ENCODE measurements around the gene SRGN. TPM values are rescaled to one million over a fixed set of nuclear protein-coding genes. Genes with fewer than 3 reads are reported as not detected.

The SRGN gene
- total RNA-seq, 1 donor from 2014 or later = 117 TPM

DNA sequence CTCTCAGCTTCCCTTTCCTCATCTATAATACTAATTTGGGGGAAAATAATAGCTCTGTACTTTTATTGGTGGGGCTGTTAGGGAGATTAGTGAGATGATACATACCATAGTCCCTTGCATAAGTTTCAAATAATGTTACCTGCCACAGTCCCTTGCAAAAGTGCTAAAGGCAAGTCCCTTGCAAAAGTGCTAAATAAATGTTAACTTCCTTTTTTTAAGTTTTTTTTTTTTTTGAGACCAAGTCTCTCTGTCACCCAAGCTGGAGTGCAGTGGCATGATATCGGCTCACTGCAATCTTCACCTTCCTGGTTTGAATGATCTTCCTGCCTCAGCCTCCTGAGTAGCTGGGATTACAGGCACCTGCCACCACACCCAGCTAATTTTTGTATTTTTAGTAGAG, 43.4 kb upstream of the SRGN start:
- intact Hi-C loops (cut with DNase I) = no loop called here
- DNase-seq (ENCODE audit: extremely low spot score in 2 of 2) = no peak
- Histone ChIP-seq H3K4me3 (no peak overlapping the region), H3K9me3 (no peaks in the 10 kb centered on the region), H3K27ac (no peak overlapping the region), H3K4me1 (no peaks in the 10 kb centered on the region), H3K36me3 (no peaks in the 10 kb centered on the region), H3K27me3 (no peaks in the 10 kb centered on the region)
- no peak for TF ChIP-seq POLR2AphosphoS5 (IDR thresholded peaks at IDR 0.05; ENCODE audit: insufficient read depth in 1 of 2, low read depth in 1 of 2)
- TF ChIP-seq, protein P1, sequence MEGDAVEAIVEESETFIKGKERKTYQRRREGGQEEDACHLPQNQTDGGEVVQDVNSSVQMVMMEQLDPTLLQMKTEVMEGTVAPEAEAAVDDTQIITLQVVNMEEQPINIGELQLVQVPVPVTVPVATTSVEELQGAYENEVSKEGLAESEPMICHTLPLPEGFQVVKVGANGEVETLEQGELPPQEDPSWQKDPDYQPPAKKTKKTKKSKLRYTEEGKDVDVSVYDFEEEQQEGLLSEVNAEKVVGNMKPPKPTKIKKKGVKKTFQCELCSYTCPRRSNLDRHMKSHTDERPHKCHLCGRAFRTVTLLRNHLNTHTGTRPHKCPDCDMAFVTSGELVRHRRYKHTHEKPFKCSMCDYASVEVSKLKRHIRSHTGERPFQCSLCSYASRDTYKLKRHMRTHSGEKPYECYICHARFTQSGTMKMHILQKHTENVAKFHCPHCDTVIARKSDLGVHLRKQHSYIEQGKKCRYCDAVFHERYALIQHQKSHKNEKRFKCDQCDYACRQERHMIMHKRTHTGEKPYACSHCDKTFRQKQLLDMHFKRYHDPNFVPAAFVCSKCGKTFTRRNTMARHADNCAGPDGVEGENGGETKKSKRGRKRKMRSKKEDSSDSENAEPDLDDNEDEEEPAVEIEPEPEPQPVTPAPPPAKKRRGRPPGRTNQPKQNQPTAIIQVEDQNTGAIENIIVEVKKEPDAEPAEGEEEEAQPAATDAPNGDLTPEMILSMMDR (IDR thresholded peaks at IDR 0.05) = no peak
- no peak for TF ChIP-seq POLR2A (IDR thresholded peaks at IDR 0.05)

DNA sequence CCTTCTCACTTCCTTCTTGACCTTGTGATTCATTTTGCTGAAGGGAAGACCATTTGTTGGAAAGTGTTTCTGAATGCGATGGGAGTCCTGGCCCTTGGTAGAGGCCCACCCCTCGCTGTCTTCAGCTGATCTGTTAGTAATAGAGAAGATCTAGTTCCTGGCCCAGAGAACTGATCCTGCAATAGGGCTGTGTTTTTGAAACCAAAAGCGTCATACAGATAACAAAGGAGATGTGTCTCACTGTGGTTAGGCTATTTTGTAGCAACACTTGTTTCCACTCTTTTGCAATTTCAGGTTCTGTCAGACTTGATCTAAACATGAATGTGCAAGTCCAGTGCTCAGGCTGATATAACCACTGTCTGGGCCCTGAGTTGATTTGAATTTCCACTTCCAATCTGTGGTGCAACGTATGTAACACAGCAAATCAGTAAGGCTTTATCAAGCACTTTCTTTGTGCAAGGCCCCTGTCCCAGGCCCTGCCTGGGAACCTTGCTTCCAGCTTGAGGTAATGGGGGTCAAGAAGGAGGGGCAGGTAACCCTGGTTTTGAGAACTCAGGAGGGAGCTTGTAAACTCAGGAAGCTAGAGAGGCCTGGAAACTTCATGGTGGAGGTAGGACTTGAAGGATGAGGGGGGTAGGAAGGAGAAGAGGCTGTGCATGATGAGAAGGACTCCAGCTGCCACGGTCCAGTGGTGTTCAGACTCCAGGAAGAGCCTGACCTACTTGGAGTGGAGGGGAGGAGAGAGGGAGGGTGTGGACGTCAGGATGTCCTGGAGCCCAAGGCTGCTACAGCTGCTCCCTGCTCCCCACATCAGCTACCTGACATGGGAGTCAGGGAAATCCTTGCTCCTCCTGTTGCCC, 42.2 kb upstream of the SRGN start:
- H3K4me3 ChIP-seq = no peak overlapping the region
- intact Hi-C loops (cut with DNase I) = no loop called here

DNA sequence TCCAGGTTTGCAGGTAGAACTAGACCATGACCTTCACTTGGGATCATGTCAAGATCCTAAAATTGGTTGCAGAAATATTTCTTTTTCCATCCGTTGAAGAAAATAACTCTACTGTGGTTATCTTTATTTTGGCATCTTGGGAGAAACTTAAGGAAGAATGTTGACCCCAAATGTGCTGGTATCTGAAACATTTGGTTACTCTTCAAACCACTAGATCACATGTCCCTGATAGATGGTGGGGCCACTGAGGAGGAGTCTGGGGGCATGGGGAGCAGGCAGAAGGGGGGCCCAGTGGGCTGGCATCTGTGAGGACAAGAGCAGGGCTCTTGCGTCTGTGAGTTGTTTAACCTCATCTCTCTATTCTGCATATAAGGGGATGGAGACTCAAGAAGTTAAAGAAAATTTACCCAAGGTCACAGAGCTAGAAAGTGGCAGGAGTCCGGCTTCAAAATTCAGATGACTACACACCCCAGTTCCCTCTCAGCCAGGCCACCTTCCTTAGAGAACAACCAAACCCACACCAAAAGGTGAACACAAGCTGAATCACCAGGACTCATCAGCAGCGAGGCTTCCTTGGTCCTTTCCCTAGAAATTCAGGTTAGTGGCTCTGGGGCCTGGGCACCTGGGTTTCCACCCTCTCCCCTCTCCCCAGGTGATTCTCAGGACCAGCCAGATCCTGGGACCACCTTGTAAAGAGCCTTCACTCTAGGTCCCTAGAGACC, 40.6 kb upstream of the SRGN start:
- intact Hi-C loops (cut with DNase I) = no loop called here

More for the DNA sequence above, 42.2 kb upstream of the SRGN start:
- Histone ChIP-seq H3K4me1 (no peaks in the 10 kb centered on the region), H3K9me3 (no peaks in the 10 kb centered on the region), H3K27me3 (no peaks in the 10 kb centered on the region), H3K27ac (no peak overlapping the region), H3K36me3 (no peaks in the 10 kb centered on the region)
- DNase-seq (ENCODE audit: extremely low spot score in 2 of 2) = no peak
- TF ChIP-seq, protein P1 (IDR thresholded peaks at IDR 0.05) = no peak
- TF ChIP-seq POLR2A (IDR thresholded peaks at IDR 0.05) = no peak
- TF ChIP-seq POLR2AphosphoS5 (IDR thresholded peaks at IDR 0.05; ENCODE audit: insufficient read depth in 1 of 2, low read depth in 1 of 2) = no peak

DNA sequence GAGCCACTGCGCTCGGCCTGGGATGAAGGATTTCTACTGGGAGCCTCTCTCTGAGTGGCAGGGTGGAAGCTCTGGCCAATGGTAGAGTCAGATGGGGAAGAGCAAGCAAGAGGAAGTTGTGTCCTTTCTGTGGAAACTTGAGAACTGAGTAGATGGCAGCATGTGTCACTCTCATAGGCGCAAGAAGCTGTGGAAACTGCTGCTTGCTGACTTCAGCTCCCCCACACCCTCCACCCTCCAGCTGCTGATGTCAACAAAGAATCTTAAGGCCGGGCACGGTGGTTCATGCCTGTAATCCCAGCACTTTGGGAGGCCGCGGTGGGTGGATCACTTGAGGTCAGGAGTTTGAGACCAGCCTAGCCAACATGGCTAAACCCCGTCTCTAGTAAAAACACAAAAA, 39.8 kb upstream of the SRGN start:
- intact Hi-C loops (cut with DNase I) = no loop called here
- Histone ChIP-seq H3K4me3 (no peak overlapping the region), H3K36me3 (no peaks in the 10 kb centered on the region), H3K27me3 (no peaks in the 10 kb centered on the region), H3K9me3 (no peaks in the 10 kb centered on the region), H3K27ac (no peak overlapping the region), H3K4me1 (no peaks in the 10 kb centered on the region)
- DNase-seq (ENCODE audit: extremely low spot score in 2 of 2) = no peak
- TF ChIP-seq, protein P1 (IDR thresholded peaks at IDR 0.05) = no peak
- no peak for TF ChIP-seq POLR2A (IDR thresholded peaks at IDR 0.05)
- TF ChIP-seq POLR2AphosphoS5 (IDR thresholded peaks at IDR 0.05; ENCODE audit: insufficient read depth in 1 of 2, low read depth in 1 of 2) = no peak

More for the DNA sequence above, 40.6 kb upstream of the SRGN start:
- no peaks in the 10 kb centered on the region for H3K4me1 ChIP-seq
- H3K27me3 ChIP-seq = no peaks in the 10 kb centered on the region
- TF ChIP-seq POLR2A (IDR thresholded peaks at IDR 0.05) (no peak), POLR2AphosphoS5 (IDR thresholded peaks at IDR 0.05; ENCODE audit: insufficient read depth in 1 of 2, low read depth in 1 of 2) (no peak)
- TF ChIP-seq, protein P1 (IDR thresholded peaks at IDR 0.05) = no peak
- no peak overlapping the region for H3K4me3 ChIP-seq
- H3K9me3 ChIP-seq = no peaks in the 10 kb centered on the region
- no peak overlapping the region for H3K27ac ChIP-seq
- H3K36me3 ChIP-seq = no peaks in the 10 kb centered on the region
- DNase-seq (ENCODE audit: extremely low spot score in 2 of 2) = no peak
